Fibroblast of lung (primary cell): Measurements from ENCODE around the gene AATK. TPM values are rescaled to one million over a fixed set of nuclear protein-coding genes. Genes with fewer than 3 reads are reported as not detected.

ENCODE experiments used
- DNase-seq, 2 donors: peaks; one replicate each; pipeline versions ENCODE4 v3.0.0 to v3.0.0-alpha.2; 2010; ENCODE audit warnings: low read depth in 2 of 2
- H2AFZ ChIP-seq: 2 replicates; pipeline ENCODE4 v1.5.1; 2012; ENCODE audit warnings: low read length, control low read depth, inconsistent platforms
- H3K27ac ChIP-seq: 2 replicates; pipeline ENCODE4 v1.5.1; 2011; ENCODE audit warnings: low read length, control low read depth; ENCODE audit not compliant: insufficient read depth
- H3K27me3 ChIP-seq: 2 replicates; pipeline ENCODE4 v1.5.1; 2011; ENCODE audit warnings: mild to moderate bottlenecking, low read length; ENCODE audit not compliant: control insufficient read depth, insufficient read depth
- H3K36me3 ChIP-seq: 2 replicates; pipeline ENCODE4 v1.5.1; 2011; ENCODE audit warnings: low read length; ENCODE audit not compliant: control insufficient read depth, insufficient read depth
- H3K4me1 ChIP-seq: 2 replicates; pipeline ENCODE4 v1.5.1; 2011; ENCODE audit warnings: low read length; ENCODE audit not compliant: control insufficient read depth, insufficient read depth; ENCODE audit errors: extremely low read depth
- H3K4me2 ChIP-seq: 2 replicates; pipeline ENCODE4 v1.5.1; 2011; ENCODE audit warnings: low read length, control low read depth; ENCODE audit not compliant: insufficient read depth; ENCODE audit errors: extremely low read depth
- H3K4me3 ChIP-seq, 4 experiments: fragments of 200-600 bp in 1 of 4; sonication (generic) in 1 of 4; replicated peaks in 1 of 4; 2 replicates each; pipeline ENCODE4 v1.5.1; 2011 to 2016; ENCODE audit warnings: low read length in 4 of 4, low read depth in 3 of 4, mild to moderate bottlenecking in 3 of 4, control low read depth in 2 of 4, inconsistent platforms in 1 of 4, mixed read lengths in 1 of 4; ENCODE audit not compliant: insufficient read depth in 1 of 4; ENCODE audit errors: control extremely low read depth in 1 of 4
- H3K79me2 ChIP-seq: 2 replicates; pipeline ENCODE4 v1.5.1; 2012; ENCODE audit warnings: mild to moderate bottlenecking, low read length, inconsistent platforms; ENCODE audit not compliant: control insufficient read depth, insufficient read depth
- H3K9ac ChIP-seq: 2 replicates; pipeline ENCODE4 v1.5.1; 2011; ENCODE audit warnings: mild to moderate bottlenecking, low read length, control low read depth; ENCODE audit not compliant: insufficient read depth
- H3K9me3 ChIP-seq: 2 replicates; pipeline ENCODE4 v1.5.1; 2012; ENCODE audit warnings: low read depth, low read length; ENCODE audit not compliant: control insufficient read depth, insufficient read depth
- H4K20me1 ChIP-seq: 2 replicates; pipeline ENCODE4 v1.5.1; 2011; ENCODE audit warnings: low read length; ENCODE audit not compliant: control insufficient read depth, insufficient read depth; ENCODE audit errors: extremely low read depth
- CTCF ChIP-seq, 2 donors: IDR thresholded peaks in 1 of 2; conservative IDR thresholded peaks in 1 of 2; 1 replicate in 1 of 2; 2 replicates in 1 of 2; pipeline ENCODE4 v1.5.1; 2011 to 2012; ENCODE audit warnings: low read length in 2 of 2, control low read depth in 1 of 2, inconsistent platforms in 1 of 2, low read depth in 1 of 2, mild to moderate bottlenecking in 1 of 2
- EZH2 ChIP-seq: IDR thresholded peaks from 2 replicates; pipeline ENCODE4 v1.5.1; 2012; ENCODE audit warnings: low read length, control low read depth, mild to moderate bottlenecking; ENCODE audit errors: missing control alignments
- polyA plus RNA-seq, 2 donors: library from polyadenylated mRNA; depleted of rRNA in 1 of 2; stranded (reverse) in 1 of 2; unstranded in 1 of 2; fragments of >200 nt; gene quantifications; 2 replicates each; pipeline ENCODE4 v1.2.1, GENCODE V29; 2011 to 2012; ENCODE audit warnings: missing spikeins in 1 of 2
- total RNA-seq: library from RNA; depleted of rRNA; stranded (reverse); fragments of >200 nt; gene quantifications from 2 replicates; pipeline ENCODE4 v1.2.1, GENCODE V29; 2014

AATK gene
- total and polyA plus RNA-seq, 2 donors (not counting 1 experiment from before 2014, with no cell fraction given) = 0.16 to 0.50 TPM

- TF ChIP-seq CTCF (conservative IDR thresholded peaks at IDR 0.05 in 1 of 2, IDR thresholded peaks at IDR 0.05 in 1 of 2; ENCODE audit: low read depth in 1 of 2, low read length in 2 of 2) (no peak), EZH2 (no peak)
- no peaks in the 10 kb centered on the region for H4K20me1 ChIP-seq
- H3K4me3 ChIP-seq = no peak overlapping the region
- no peaks in the 10 kb centered on the region for H3K27me3 ChIP-seq
- H2AFZ ChIP-seq = no peak overlapping the region
- no peaks in the 10 kb centered on the region for H3K4me1 ChIP-seq
- peaks cover 3% of the 10 kb centered on the region for H3K36me3 ChIP-seq
- H3K79me2 ChIP-seq = no peaks in the 10 kb centered on the region
- no peak overlapping the region for H3K4me2 ChIP-seq
- H3K9me3 ChIP-seq = no peaks in the 10 kb centered on the region
- no peak overlapping the region for H3K27ac ChIP-seq
- no peak for DNase-seq
- no peak overlapping the region for H3K9ac ChIP-seq
Observed at GRCh38 chr17:81207610-81208581, 41.9 kb upstream of the AATK start.

GRCh38 chr17:81206657-81207056 lies 40.6 kb upstream of the AATK start:
- H3K9ac ChIP-seq = no peak overlapping the region
- no peak overlapping the region for H3K4me2 ChIP-seq
- H3K4me3 ChIP-seq = no peak overlapping the region
- no peaks in the 10 kb centered on the region for H3K9me3 ChIP-seq
- H3K27me3 ChIP-seq = no peaks in the 10 kb centered on the region
- no peak overlapping the region for H2AFZ ChIP-seq
- DNase-seq = no peak
- no peaks in the 10 kb centered on the region for H3K4me1 ChIP-seq
- H3K27ac ChIP-seq = no peak overlapping the region
- TF ChIP-seq CTCF (conservative IDR thresholded peaks at IDR 0.05 in 1 of 2, IDR thresholded peaks at IDR 0.05 in 1 of 2; ENCODE audit: low read depth in 1 of 2, low read length in 2 of 2) (no peak), EZH2 (no peak)
- H3K36me3 ChIP-seq = peaks cover 3% of the 10 kb centered on the region
- H3K79me2 ChIP-seq = no peaks in the 10 kb centered on the region
- H4K20me1 ChIP-seq = no peaks in the 10 kb centered on the region

GRCh38 chr17:81206166-81206565 lies 40.1 kb upstream of the AATK start:
- DNase-seq = no peak
- no peak overlapping the region for H2AFZ ChIP-seq
- no peak overlapping the region for H3K4me2 ChIP-seq
- H3K4me1 ChIP-seq = no peaks in the 10 kb centered on the region
- H3K27ac ChIP-seq = no peak overlapping the region
- TF ChIP-seq EZH2 (no peak), CTCF (conservative IDR thresholded peaks at IDR 0.05 in 1 of 2, IDR thresholded peaks at IDR 0.05 in 1 of 2; ENCODE audit: low read depth in 1 of 2, low read length in 2 of 2) (no peak)
- H4K20me1 ChIP-seq = no peaks in the 10 kb centered on the region
- H3K4me3 ChIP-seq = no peak overlapping the region
- peaks cover 3% of the 10 kb centered on the region for H3K36me3 ChIP-seq
- no peak overlapping the region for H3K9ac ChIP-seq
- H3K9me3 ChIP-seq = no peaks in the 10 kb centered on the region
- no peaks in the 10 kb centered on the region for H3K27me3 ChIP-seq
- H3K79me2 ChIP-seq = no peaks in the 10 kb centered on the region
